Measurements from ENCODE around the gene IL5RA.
A peak's percentile ranks its signal among the peaks of the same experiment; 100 is the strongest.

IL5RA gene

GRCh38 chr3:3059645-3060044 lies 50.5 kb downstream of the IL5RA start:
- Histone ChIP-seq H3K27ac (ENCODE audit: low read length) (no peak overlapping the region), H3K9me3 (ENCODE audit: insufficient read depth, low read length) (no peaks in the 10 kb centered on the region), H2AFZ (ENCODE audit: low read depth, low read length) (no peak overlapping the region), H3K4me3 (ENCODE audit: low read length) (no peak overlapping the region), H3K27me3 (ENCODE audit: low read depth, low read length) (no peaks in the 10 kb centered on the region), H3K4me1 (ENCODE audit: low read length) (no peaks in the 10 kb centered on the region), H4K20me1 (ENCODE audit: insufficient read depth, low read length) (no peaks in the 10 kb centered on the region), H3K4me2 (ENCODE audit: low read length) (no peak overlapping the region), H3K79me2 (ENCODE audit: low read length) (no peaks in the 10 kb centered on the region), H3K9ac (ENCODE audit: low read length) (no peak overlapping the region), H3K36me3 (replicated peaks; ENCODE audit: low read depth, low read length) (no peaks in the 10 kb centered on the region)
- TF ChIP-seq CTCF (IDR thresholded peaks at IDR 0.05; ENCODE audit: low read depth, low read length): no peak
- no peak for TF ChIP-seq EZH2phosphoT487 (IDR thresholded peaks at IDR 0.05; ENCODE audit: low read depth)

GRCh38 chr3:3053974-3054373 lies 56.2 kb downstream of the IL5RA start:
- Histone ChIP-seq H3K79me2 (ENCODE audit: low read length) (no peaks in the 10 kb centered on the region), H4K20me1 (ENCODE audit: insufficient read depth, low read length) (no peaks in the 10 kb centered on the region), H3K4me2 (ENCODE audit: low read length) (no peak overlapping the region)

GRCh38 chr3:3038201-3038991 lies 71.8 kb downstream of the IL5RA start:
- no peaks in the 10 kb centered on the region for H4K20me1 ChIP-seq (ENCODE audit: insufficient read depth, low read length)
- peak overlapping the region; percentile 75 for H3K4me3 ChIP-seq (ENCODE audit: low read length)
- H3K27me3 ChIP-seq (ENCODE audit: low read depth, low read length): no peaks in the 10 kb centered on the region
- peak overlapping the region; percentile 95 for H3K4me2 ChIP-seq (ENCODE audit: low read length)
- H2AFZ ChIP-seq (ENCODE audit: low read depth, low read length): peak overlapping the region; percentile 96
- H3K27ac ChIP-seq (ENCODE audit: low read length): peak overlapping the region; percentile 66
- H3K9ac ChIP-seq (ENCODE audit: low read length): peak overlapping the region; percentile 78
- TF ChIP-seq EZH2phosphoT487 (IDR thresholded peaks at IDR 0.05; ENCODE audit: low read depth): no peak
- no peak for TF ChIP-seq CTCF (IDR thresholded peaks at IDR 0.05; ENCODE audit: low read depth, low read length)
- no peaks in the 10 kb centered on the region for H3K36me3 ChIP-seq (replicated peaks; ENCODE audit: low read depth, low read length)
- peaks cover 40% of the 10 kb centered on the region for H3K4me1 ChIP-seq (ENCODE audit: low read length)
- no peaks in the 10 kb centered on the region for H3K79me2 ChIP-seq (ENCODE audit: low read length)
- no peaks in the 10 kb centered on the region for H3K9me3 ChIP-seq (ENCODE audit: insufficient read depth, low read length)

More at GRCh38 chr3:3053974-3054373, 56.2 kb downstream of the IL5RA start:
- Histone ChIP-seq H3K27me3 (ENCODE audit: low read depth, low read length) (no peaks in the 10 kb centered on the region), H2AFZ (ENCODE audit: low read depth, low read length) (no peak overlapping the region), H3K36me3 (replicated peaks; ENCODE audit: low read depth, low read length) (no peaks in the 10 kb centered on the region), H3K4me3 (ENCODE audit: low read length) (no peak overlapping the region), H3K9ac (ENCODE audit: low read length) (no peak overlapping the region), H3K27ac (ENCODE audit: low read length) (no peak overlapping the region), H3K4me1 (ENCODE audit: low read length) (peaks cover 5% of the 10 kb centered on the region; the same call in 1 of the 2 replicates), H3K9me3 (ENCODE audit: insufficient read depth, low read length) (no peaks in the 10 kb centered on the region)
- TF ChIP-seq EZH2phosphoT487 (IDR thresholded peaks at IDR 0.05; ENCODE audit: low read depth): no peak
- no peak for TF ChIP-seq CTCF (IDR thresholded peaks at IDR 0.05; ENCODE audit: low read depth, low read length)

- Histone ChIP-seq H3K9me3 (ENCODE audit: insufficient read depth, low read length) (no peaks in the 10 kb centered on the region), H3K4me2 (ENCODE audit: low read length) (peak overlapping the region; percentile 95), H3K27me3 (ENCODE audit: low read depth, low read length) (no peaks in the 10 kb centered on the region), H3K79me2 (ENCODE audit: low read length) (no peaks in the 10 kb centered on the region), H2AFZ (ENCODE audit: low read depth, low read length) (no peak overlapping the region), H3K4me1 (ENCODE audit: low read length) (peaks cover 46% of the 10 kb centered on the region), H3K9ac (ENCODE audit: low read length) (no peak overlapping the region), H3K36me3 (replicated peaks; ENCODE audit: low read depth, low read length) (no peaks in the 10 kb centered on the region), H3K4me3 (ENCODE audit: low read length) (no peak overlapping the region), H3K27ac (ENCODE audit: low read length) (no peak overlapping the region), H4K20me1 (ENCODE audit: insufficient read depth, low read length) (no peaks in the 10 kb centered on the region)
- no peak for TF ChIP-seq EZH2phosphoT487 (IDR thresholded peaks at IDR 0.05; ENCODE audit: low read depth)
- no peak for TF ChIP-seq CTCF (IDR thresholded peaks at IDR 0.05; ENCODE audit: low read depth, low read length)
Observed at GRCh38 chr3:3037156-3037555, 73.0 kb downstream of the IL5RA start.

Data from OCI-LY3 (cell line).